Fibroblast of lung (primary cell): ENCODE data around the gene CSTB.

Experiments used
- EZH2 ChIP-seq: IDR thresholded peaks from 2 replicates; pipeline ENCODE4 v1.5.1; 2012; ENCODE audit warnings: low read length, control low read depth, mild to moderate bottlenecking; ENCODE audit errors: missing control alignments
- TF ChIP-seq, protein P1 (sequence below), 2 donors: IDR thresholded peaks in 1 of 2; conservative IDR thresholded peaks in 1 of 2; 1 replicate in 1 of 2; 2 replicates in 1 of 2; pipeline ENCODE4 v1.5.1; 2011 to 2012; ENCODE audit warnings: low read length in 2 of 2, control low read depth in 1 of 2, inconsistent platforms in 1 of 2, low read depth in 1 of 2, mild to moderate bottlenecking in 1 of 2

GRCh38 chr21:43759651-43760050 is 16.5 kb downstream of the CSTB start:
- TF ChIP-seq EZH2, result no peak
- TF ChIP-seq, protein P1, sequence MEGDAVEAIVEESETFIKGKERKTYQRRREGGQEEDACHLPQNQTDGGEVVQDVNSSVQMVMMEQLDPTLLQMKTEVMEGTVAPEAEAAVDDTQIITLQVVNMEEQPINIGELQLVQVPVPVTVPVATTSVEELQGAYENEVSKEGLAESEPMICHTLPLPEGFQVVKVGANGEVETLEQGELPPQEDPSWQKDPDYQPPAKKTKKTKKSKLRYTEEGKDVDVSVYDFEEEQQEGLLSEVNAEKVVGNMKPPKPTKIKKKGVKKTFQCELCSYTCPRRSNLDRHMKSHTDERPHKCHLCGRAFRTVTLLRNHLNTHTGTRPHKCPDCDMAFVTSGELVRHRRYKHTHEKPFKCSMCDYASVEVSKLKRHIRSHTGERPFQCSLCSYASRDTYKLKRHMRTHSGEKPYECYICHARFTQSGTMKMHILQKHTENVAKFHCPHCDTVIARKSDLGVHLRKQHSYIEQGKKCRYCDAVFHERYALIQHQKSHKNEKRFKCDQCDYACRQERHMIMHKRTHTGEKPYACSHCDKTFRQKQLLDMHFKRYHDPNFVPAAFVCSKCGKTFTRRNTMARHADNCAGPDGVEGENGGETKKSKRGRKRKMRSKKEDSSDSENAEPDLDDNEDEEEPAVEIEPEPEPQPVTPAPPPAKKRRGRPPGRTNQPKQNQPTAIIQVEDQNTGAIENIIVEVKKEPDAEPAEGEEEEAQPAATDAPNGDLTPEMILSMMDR (conservative IDR thresholded peaks at IDR 0.05 in 1 of 2, IDR thresholded peaks at IDR 0.05 in 1 of 2; ENCODE audit: low read depth in 1 of 2, low read length in 2 of 2), result no peak
